Endothelial cell (in vitro differentiated cells): ENCODE results near the gene HAS3. TPM values are rescaled to one million over a fixed set of nuclear protein-coding genes. Genes with fewer than 3 reads are reported as not detected.

ENCODE experiments used
- DNase-seq: peaks from one replicate; pipeline ENCODE4 v3.0.0; 2021; ENCODE audit warnings: low spot score
- H3K27ac Mint-ChIP-seq: one replicate; pipeline ENCODE4 v1.8.0; 2021; ENCODE audit warnings: mixed read lengths, inconsistent platforms; ENCODE audit not compliant: unreplicated experiment
- H3K27me3 Mint-ChIP-seq: one replicate; pipeline ENCODE4 v1.8.0; 2021; ENCODE audit warnings: mild to moderate bottlenecking, moderate library complexity, mixed read lengths, inconsistent platforms; ENCODE audit not compliant: unreplicated experiment
- H3K36me3 Mint-ChIP-seq: one replicate; pipeline ENCODE4 v1.8.0; 2021; ENCODE audit warnings: mild to moderate bottlenecking, low read depth, mixed read lengths, inconsistent platforms; ENCODE audit not compliant: unreplicated experiment
- H3K4me1 Mint-ChIP-seq: one replicate; pipeline ENCODE4 v1.8.0; 2021; ENCODE audit warnings: mild to moderate bottlenecking, mixed read lengths, inconsistent platforms; ENCODE audit not compliant: unreplicated experiment
- H3K4me3 Mint-ChIP-seq: one replicate; pipeline ENCODE4 v1.8.0; 2021; ENCODE audit warnings: mild to moderate bottlenecking, mixed read lengths, inconsistent platforms; ENCODE audit not compliant: unreplicated experiment
- H3K9me3 Mint-ChIP-seq: one replicate; pipeline ENCODE4 v1.8.0; 2021; ENCODE audit warnings: mixed read lengths, inconsistent platforms; ENCODE audit not compliant: unreplicated experiment
- CTCF ChIP-seq: fragments of 200-600 bp; sonication (generic); IDR thresholded peaks from one replicate; pipeline ENCODE4 v1.5.0; 2021; ENCODE audit warnings: antibody characterized with exemption; ENCODE audit not compliant: unreplicated experiment
- total RNA-seq: library from RNA; stranded (reverse); fragmentation: NEBNext Ultra II Directional; extraction: Animal tissue kit (Norgen Biotek cat#: 25700); gene quantifications from one replicate; pipeline ENCODE4 v1.2.1, GENCODE V29; 2021; ENCODE audit not compliant: unreplicated experiment

HAS3 gene
- total RNA-seq, 1 donor from 2014 or later = 2.7 TPM

GRCh38 chr16:69073181-69073702 is 32.2 kb upstream of the HAS3 start:
- H3K9me3 Mint-ChIP-seq = no peaks in the 10 kb centered on the region
- H3K27me3 Mint-ChIP-seq = no peaks in the 10 kb centered on the region
- no peaks in the 10 kb centered on the region for H3K36me3 Mint-ChIP-seq
- H3K27ac Mint-ChIP-seq = no peak overlapping the region
- no peak overlapping the region for H3K4me3 Mint-ChIP-seq
- peaks cover 21% of the 10 kb centered on the region for H3K4me1 Mint-ChIP-seq
- DNase-seq = no peak
- TF ChIP-seq CTCF = no peak

- H3K36me3 Mint-ChIP-seq = no peaks in the 10 kb centered on the region
- peaks cover 15% of the 10 kb centered on the region for H3K4me1 Mint-ChIP-seq
- DNase-seq = no peak
- H3K9me3 Mint-ChIP-seq = no peaks in the 10 kb centered on the region
- H3K4me3 Mint-ChIP-seq = no peak overlapping the region
- H3K27me3 Mint-ChIP-seq = no peaks in the 10 kb centered on the region
- no peak for TF ChIP-seq CTCF
- H3K27ac Mint-ChIP-seq = no peak overlapping the region
Observed at GRCh38 chr16:69077251-69077650, 28.2 kb upstream of the HAS3 start.

- Mint-ChIP-seq H3K27ac (no peak overlapping the region), H3K4me1 (peaks cover 7% of the 10 kb centered on the region), H3K36me3 (no peaks in the 10 kb centered on the region), H3K9me3 (no peaks in the 10 kb centered on the region), H3K27me3 (no peaks in the 10 kb centered on the region), H3K4me3 (no peak overlapping the region)
- no peak for TF ChIP-seq CTCF
- no peak for DNase-seq
Observed at GRCh38 chr16:69078073-69078472, 27.4 kb upstream of the HAS3 start.

GRCh38 chr16:69079697-69080096 is 25.8 kb upstream of the HAS3 start:
- H3K36me3 Mint-ChIP-seq = no peaks in the 10 kb centered on the region
- H3K4me1 Mint-ChIP-seq = peaks cover 8% of the 10 kb centered on the region
- no peak overlapping the region for H3K27ac Mint-ChIP-seq
- H3K27me3 Mint-ChIP-seq = peaks cover 2% of the 10 kb centered on the region
- no peak overlapping the region for H3K4me3 Mint-ChIP-seq
- H3K9me3 Mint-ChIP-seq = no peaks in the 10 kb centered on the region
- no peak for TF ChIP-seq CTCF
- no peak for DNase-seq

- TF ChIP-seq CTCF = no peak
- Mint-ChIP-seq H3K9me3 (no peaks in the 10 kb centered on the region), H3K36me3 (no peaks in the 10 kb centered on the region), H3K4me1 (peaks cover 13% of the 10 kb centered on the region), H3K27ac (no peak overlapping the region), H3K4me3 (no peak overlapping the region), H3K27me3 (peaks cover 7% of the 10 kb centered on the region)
- no peak for DNase-seq
Observed at GRCh38 chr16:69083306-69083941, 22.0 kb upstream of the HAS3 start.
